H9 (cell line): ENCODE measurements around the gene SLC2A4. TPM values are rescaled to one million over a fixed set of nuclear protein-coding genes. Genes with fewer than 3 reads are reported as not detected.

Experiments
- DNase-seq: peaks from one replicate; pipeline ENCODE4 v3.0.0-alpha.2; 2017
- H2AFZ ChIP-seq: one replicate; pipeline ENCODE4 v1.6.1; 2013; ENCODE audit warnings: mild to moderate bottlenecking, low read length, control low read depth, moderate library complexity
- H2AK5ac ChIP-seq: 2 replicates; pipeline ENCODE4 v1.6.1; 2013; ENCODE audit warnings: low read length, control low read depth, mixed read lengths; ENCODE audit not compliant: insufficient read length
- H2BK120ac ChIP-seq: one replicate; pipeline ENCODE4 v1.6.1; 2013; ENCODE audit warnings: low read depth, mild to moderate bottlenecking, low read length, control low read depth, inconsistent platforms; ENCODE audit not compliant: poor library complexity, severe bottlenecking
- H2BK12ac ChIP-seq: 2 replicates; pipeline ENCODE4 v1.6.1; 2013; ENCODE audit warnings: low read length, control low read depth, mixed read lengths, low read depth; ENCODE audit not compliant: insufficient read length
- H2BK15ac ChIP-seq: 2 replicates; pipeline ENCODE4 v1.6.1; 2013; ENCODE audit warnings: low read depth, low read length, control low read depth
- H2BK20ac ChIP-seq: one replicate; pipeline ENCODE4 v1.6.1; 2013; ENCODE audit warnings: low read depth, mild to moderate bottlenecking, low read length, control low read depth, inconsistent platforms; ENCODE audit not compliant: poor library complexity, severe bottlenecking
- H2BK5ac ChIP-seq: 2 replicates; pipeline ENCODE4 v1.6.1; 2013; ENCODE audit warnings: low read length, control low read depth, mixed read lengths; ENCODE audit not compliant: insufficient read length
- H3K14ac ChIP-seq: 2 replicates; pipeline ENCODE4 v1.6.1; 2013; ENCODE audit warnings: low read length, control low read depth; ENCODE audit not compliant: insufficient read depth
- H3K18ac ChIP-seq: 2 replicates; pipeline ENCODE4 v1.6.1; 2013; ENCODE audit warnings: low read depth, mild to moderate bottlenecking, mixed read lengths, low read length, control low read depth; ENCODE audit not compliant: insufficient read length
- H3K23ac ChIP-seq: 2 replicates; pipeline ENCODE4 v1.6.1; 2013; ENCODE audit warnings: low read length, control low read depth, mixed read lengths, low read depth; ENCODE audit not compliant: insufficient read length
- H3K23me2 ChIP-seq: 2 replicates; pipeline ENCODE4 v1.6.1; 2013; ENCODE audit warnings: low read depth, mild to moderate bottlenecking, mixed read lengths, low read length, control low read depth; ENCODE audit not compliant: insufficient read length, poor library complexity, severe bottlenecking
- H3K27ac ChIP-seq: 2 replicates; pipeline ENCODE4 v1.5.1; 2013; ENCODE audit warnings: low read length, control low read depth, mixed read lengths, low read depth; ENCODE audit not compliant: insufficient read length
- H3K27me3 ChIP-seq: 2 replicates; pipeline ENCODE4 v1.6.1; 2013; ENCODE audit warnings: low read length, control low read depth, inconsistent platforms; ENCODE audit not compliant: insufficient read depth
- H3K4ac ChIP-seq: 2 replicates; pipeline ENCODE4 v1.6.1; 2013; ENCODE audit warnings: low read depth, mild to moderate bottlenecking, control low read depth, inconsistent platforms, low read length, moderate library complexity
- H3K4me1 ChIP-seq: 2 replicates; pipeline ENCODE4 v1.6.1; 2013; ENCODE audit warnings: low read length, control low read depth, inconsistent platforms; ENCODE audit not compliant: insufficient read depth
- H3K4me2 ChIP-seq: 2 replicates; pipeline ENCODE4 v1.6.1; 2013; ENCODE audit warnings: low read length, control low read depth, mixed read lengths; ENCODE audit not compliant: insufficient read length, insufficient read depth
- H3K56ac ChIP-seq: 2 replicates; pipeline ENCODE4 v1.6.1; 2013; ENCODE audit warnings: low read depth, mild to moderate bottlenecking, mixed read lengths, low read length, control low read depth; ENCODE audit not compliant: insufficient read length
- H3K79me1 ChIP-seq: 2 replicates; pipeline ENCODE4 v1.6.1; 2013; ENCODE audit warnings: low read depth, mild to moderate bottlenecking, moderate library complexity, low read length, control low read depth, inconsistent platforms; ENCODE audit not compliant: insufficient read depth, poor library complexity, severe bottlenecking
- H3K79me2 ChIP-seq: 2 replicates; pipeline ENCODE4 v1.6.1; 2013; ENCODE audit warnings: low read length, control low read depth, inconsistent platforms; ENCODE audit not compliant: insufficient read depth
- H3K9ac ChIP-seq: 2 replicates; pipeline ENCODE4 v1.6.1; 2013; ENCODE audit warnings: low read length, control low read depth, mixed read lengths; ENCODE audit not compliant: insufficient read length; ENCODE audit errors: extremely low read depth
- H3K9me3 ChIP-seq: one replicate; pipeline ENCODE4 v1.6.1; 2013; ENCODE audit warnings: low read depth, low read length, inconsistent platforms; ENCODE audit not compliant: control insufficient read depth
- H3T11ph ChIP-seq: one replicate; pipeline ENCODE4 v1.6.1; 2013; ENCODE audit warnings: mild to moderate bottlenecking, low read length, control low read depth, inconsistent platforms
- H4K20me1 ChIP-seq: one replicate; pipeline ENCODE4 v1.6.1; 2013; ENCODE audit not compliant: control insufficient read depth, insufficient read length, insufficient read depth
- H4K5ac ChIP-seq: 2 replicates; pipeline ENCODE4 v1.6.1; 2013; ENCODE audit warnings: low read depth, mild to moderate bottlenecking, mixed read lengths, low read length, control low read depth; ENCODE audit not compliant: insufficient read length
- H4K8ac ChIP-seq: replicated peaks from 2 replicates; pipeline ENCODE4 v1.6.1; 2013; ENCODE audit warnings: low read length, control low read depth, mixed read lengths, low read depth; ENCODE audit not compliant: insufficient read length
- H4K91ac ChIP-seq: 2 replicates; pipeline ENCODE4 v1.6.1; 2013; ENCODE audit warnings: low read depth, mild to moderate bottlenecking, moderate library complexity, mixed read lengths, low read length, control low read depth; ENCODE audit not compliant: insufficient read length
- H3K27ac Mint-ChIP-seq, 3 experiments: 2 replicates in 2 of 3; 3 replicates in 1 of 3; pipeline ENCODE4 v1.8.0; 2020 to 2021; ENCODE audit warnings: mixed read lengths in 3 of 3, mild to moderate bottlenecking in 1 of 3, moderate library complexity in 1 of 3
- H3K27me3 Mint-ChIP-seq: 2 replicates; pipeline ENCODE4 v1.8.0; 2021; ENCODE audit warnings: low read depth, mild to moderate bottlenecking, moderate library complexity, mixed read lengths
- H3K36me3 Mint-ChIP-seq, 3 experiments: 2 replicates in 2 of 3; 3 replicates in 1 of 3; pipeline ENCODE4 v1.8.0; 2020 to 2021; ENCODE audit warnings: low read depth in 3 of 3, mixed read lengths in 3 of 3; ENCODE audit not compliant: insufficient read depth in 1 of 3
- H3K4me1 Mint-ChIP-seq, 2 experiments: 2 replicates each; pipeline ENCODE4 v1.8.0; 2020; ENCODE audit warnings: mixed read lengths in 2 of 2
- H3K4me3 Mint-ChIP-seq, 2 experiments: 2 replicates in 1 of 2; 3 replicates in 1 of 2; pipeline ENCODE4 v1.8.0; 2020 to 2021; ENCODE audit warnings: mild to moderate bottlenecking in 2 of 2, mixed read lengths in 2 of 2, moderate library complexity in 1 of 2
- H3K9me3 Mint-ChIP-seq, 2 experiments: 2 replicates in 1 of 2; 3 replicates in 1 of 2; pipeline ENCODE4 v1.8.0; 2020; ENCODE audit warnings: mild to moderate bottlenecking in 2 of 2, mixed read lengths in 2 of 2, moderate library complexity in 1 of 2
- WGBS: extraction: QIAGEN DNeasy Blood & Tissue Kit; methylation state at CpG from one replicate; pipeline ENCODE4 v1.1.7; 2013; ENCODE audit warnings: missing lambda C conversion rate, low lambda C conversion rate, mixed read lengths; ENCODE audit not compliant: insufficient read length; ENCODE audit errors: extremely low coverage; 5-methylcytosine and 5-hydroxymethylcytosine counted together
- total RNA-seq: library from RNA; stranded (reverse); gene quantifications from 2 replicates; pipeline ENCODE4 v1.2.1, GENCODE V29; 2021
- TF ChIP-seq, protein P1 (sequence below): fragments of 200-600 bp; sonication (generic); conservative IDR thresholded peaks from 3 replicates; pipeline ENCODE4 v1.8.0; 2021; ENCODE audit warnings: antibody characterized with exemption, mild to moderate bottlenecking

Gene SLC2A4
- total RNA-seq, 1 experiment from 2014 or later, result 4.4 TPM

DNA sequence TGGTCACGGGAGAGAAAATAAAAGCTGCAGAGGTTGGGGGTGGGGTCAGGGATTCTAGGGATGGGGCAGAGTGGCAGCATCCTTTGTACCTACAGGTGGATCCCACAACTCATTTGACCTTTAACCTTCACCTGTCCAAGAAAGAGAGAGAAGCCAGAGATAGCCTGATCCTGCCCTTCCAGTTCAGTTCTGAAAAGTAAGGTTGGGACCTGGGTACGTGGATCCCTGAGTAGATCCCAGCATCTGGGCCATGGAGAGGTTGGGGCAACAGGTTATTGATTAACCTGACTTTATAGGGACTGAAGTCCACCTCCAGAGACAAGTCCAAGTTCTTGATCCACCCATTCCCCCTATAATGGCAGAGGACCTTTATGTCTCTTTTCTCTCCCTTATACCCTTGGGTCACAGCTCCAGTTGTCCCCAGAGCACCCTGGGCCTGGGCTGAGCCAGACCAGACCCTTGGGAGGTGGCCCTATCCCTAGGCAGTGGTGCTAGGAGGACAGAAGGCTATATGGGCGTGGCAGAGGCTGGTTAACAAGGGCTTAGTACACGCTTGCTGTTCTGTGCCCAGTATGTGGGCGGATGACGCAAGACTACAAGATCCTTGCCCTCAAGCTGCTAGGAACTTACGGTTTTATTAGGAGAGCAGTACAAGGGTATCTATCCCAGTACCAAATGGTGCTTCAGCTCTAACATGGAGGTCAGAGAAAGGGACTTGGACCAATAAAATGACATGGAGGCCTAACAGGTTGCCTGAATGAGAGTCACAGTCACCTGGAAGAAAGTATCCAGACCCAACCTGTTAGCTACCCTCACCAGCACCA is 22.6 kb upstream of the SLC2A4 start:
- no peak overlapping the region for H2BK20ac ChIP-seq
- H2AK5ac ChIP-seq, result no peak overlapping the region
- no peak overlapping the region for H3K27ac ChIP-seq
- H4K5ac ChIP-seq, result no peak overlapping the region
- no peak overlapping the region for H2AFZ ChIP-seq
- H3K79me1 ChIP-seq, result no peaks in the 10 kb centered on the region
- no peaks in the 10 kb centered on the region for H4K20me1 ChIP-seq
- no peak overlapping the region for H3K56ac ChIP-seq
- DNase-seq, result no peak
- TF ChIP-seq, protein P1, sequence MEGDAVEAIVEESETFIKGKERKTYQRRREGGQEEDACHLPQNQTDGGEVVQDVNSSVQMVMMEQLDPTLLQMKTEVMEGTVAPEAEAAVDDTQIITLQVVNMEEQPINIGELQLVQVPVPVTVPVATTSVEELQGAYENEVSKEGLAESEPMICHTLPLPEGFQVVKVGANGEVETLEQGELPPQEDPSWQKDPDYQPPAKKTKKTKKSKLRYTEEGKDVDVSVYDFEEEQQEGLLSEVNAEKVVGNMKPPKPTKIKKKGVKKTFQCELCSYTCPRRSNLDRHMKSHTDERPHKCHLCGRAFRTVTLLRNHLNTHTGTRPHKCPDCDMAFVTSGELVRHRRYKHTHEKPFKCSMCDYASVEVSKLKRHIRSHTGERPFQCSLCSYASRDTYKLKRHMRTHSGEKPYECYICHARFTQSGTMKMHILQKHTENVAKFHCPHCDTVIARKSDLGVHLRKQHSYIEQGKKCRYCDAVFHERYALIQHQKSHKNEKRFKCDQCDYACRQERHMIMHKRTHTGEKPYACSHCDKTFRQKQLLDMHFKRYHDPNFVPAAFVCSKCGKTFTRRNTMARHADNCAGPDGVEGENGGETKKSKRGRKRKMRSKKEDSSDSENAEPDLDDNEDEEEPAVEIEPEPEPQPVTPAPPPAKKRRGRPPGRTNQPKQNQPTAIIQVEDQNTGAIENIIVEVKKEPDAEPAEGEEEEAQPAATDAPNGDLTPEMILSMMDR, result no peak
- H3K23ac ChIP-seq, result no peak overlapping the region
- H3K9me3 Mint-ChIP-seq, result peaks cover 0 to 4% of the 10 kb centered on the region in 2 experiments; a peak in 1 of 5 replicates
- peaks cover 17 to 29% of the 10 kb centered on the region in 2 experiments for H3K4me1 Mint-ChIP-seq
- no peak overlapping the region for H2BK120ac ChIP-seq
- H3K27me3 ChIP-seq, result no peaks in the 10 kb centered on the region
- no peak overlapping the region for H3K4me2 ChIP-seq
- H4K8ac ChIP-seq, result no peak overlapping the region
- no peak overlapping the region for H4K91ac ChIP-seq
- H3T11ph ChIP-seq, result no peak overlapping the region
- H3K4me1 ChIP-seq, result peaks cover 4% of the 10 kb centered on the region; the same call in 1 of the 2 replicates
- no peak overlapping the region for H3K18ac ChIP-seq
- H3K9me3 ChIP-seq, result no peaks in the 10 kb centered on the region
- H2BK15ac ChIP-seq, result no peak overlapping the region
- peak overlapping the region; percentile 59 to 86 for H3K4me3 Mint-ChIP-seq
- H2BK12ac ChIP-seq, result no peak overlapping the region
- H3K9ac ChIP-seq, result no peak overlapping the region
- no peak overlapping the region for H2BK5ac ChIP-seq
- no peak overlapping the region for H3K14ac ChIP-seq
- WGBS, result no CpG with 5 or more reads among the region's 7 CpGs
- no peak overlapping the region for H3K4ac ChIP-seq
- H3K79me2 ChIP-seq, result peaks cover 8% of the 10 kb centered on the region; the same call in 1 of the 2 replicates
- peaks cover 21 to 63% (median 50%) of the 10 kb centered on the region in 3 experiments for H3K36me3 Mint-ChIP-seq
- peaks cover 25% of the 10 kb centered on the region for H3K23me2 ChIP-seq
- H3K27ac Mint-ChIP-seq, result peak overlapping the region in 1 of 3 experiments; percentile 88; a peak in 3 of 7 replicates
- peaks cover 2% of the 10 kb centered on the region for H3K27me3 Mint-ChIP-seq
